ENCODE measurements around the gene GBP2. TPM values are rescaled to one million over a fixed set of nuclear protein-coding genes. Genes with fewer than 3 reads are reported as not detected.

The GBP2 gene
- total and polyA plus RNA-seq, 9 of the 15 experiments (the other 6 are each of a cell fraction or from before 2014, with no cell fraction given): 0.45 to 2.2 (median 0.69) TPM

- TF ChIP-seq GMEB1 (CRISPR knock-in tag; IDR thresholded peaks at IDR 0.05) (no peak), ZNF766 (CRISPR knock-in tag; conservative IDR thresholded peaks at IDR 0.05) (peak; percentile 73), FOXJ3 (CRISPR knock-in tag; IDR thresholded peaks at IDR 0.05) (no peak), ATF3 (IDR thresholded peaks at IDR 0.05) (no peak), ATF3 (CRISPR knock-in tag; conservative IDR thresholded peaks at IDR 0.05) (no peak), BHLHE40 (IDR thresholded peaks at IDR 0.05; ENCODE audit: low read length) (no peak), PYGO2 (tag; IDR thresholded peaks at IDR 0.05) (peak; percentile 76; the same call in 1 of the 2 replicates), IRF9 (tag; IDR thresholded peaks at IDR 0.05) (peak; percentile 91), NFE2L1 (tag; IDR thresholded peaks at IDR 0.05; ENCODE audit: borderline replicate concordance, low read depth) (no peak), ZNF584 (CRISPR knock-in tag; IDR thresholded peaks at IDR 0.05; ENCODE audit: low read depth) (peak; percentile 98), MEF2D (tag; conservative IDR thresholded peaks at IDR 0.05; ENCODE audit: low read depth) (peak; percentile 91), HBP1 (CRISPR knock-in tag; IDR thresholded peaks at IDR 0.05) (peak; percentile 72; the same call in 1 of the 2 replicates), TAL1 (IDR thresholded peaks at IDR 0.05) (no peak), E2F3 (CRISPR knock-in tag; IDR thresholded peaks at IDR 0.05) (0 out of 2 replicates have a peak, but pooled peaks have one; percentile 40), ZKSCAN8 (CRISPR knock-in tag; IDR thresholded peaks at IDR 0.05) (peak; percentile 80; the same call in 1 of the 2 replicates), NFIC (IDR thresholded peaks at IDR 0.05) (no peak), RAD21 (CRISPR knock-in tag; conservative IDR thresholded peaks at IDR 0.05 in 1 of 2, IDR thresholded peaks at IDR 0.05 in 1 of 2) (no peak), HDAC6 (IDR thresholded peaks at IDR 0.05; ENCODE audit: low read depth, low read length) (no peak), SMAD4 (CRISPR knock-in tag; conservative IDR thresholded peaks at IDR 0.05) (peak; percentile 89), ILK (tag; IDR thresholded peaks at IDR 0.05; ENCODE audit: borderline replicate concordance, low read depth) (peak; percentile 16; the same call in 1 of the 2 replicates)
Observed at GRCh38 chr1:89170170-89171066, 44.5 kb upstream of the GBP2 start (continued).

Data from K562 (cell line).